ENCODE data around the gene CXCL17.

DNA sequence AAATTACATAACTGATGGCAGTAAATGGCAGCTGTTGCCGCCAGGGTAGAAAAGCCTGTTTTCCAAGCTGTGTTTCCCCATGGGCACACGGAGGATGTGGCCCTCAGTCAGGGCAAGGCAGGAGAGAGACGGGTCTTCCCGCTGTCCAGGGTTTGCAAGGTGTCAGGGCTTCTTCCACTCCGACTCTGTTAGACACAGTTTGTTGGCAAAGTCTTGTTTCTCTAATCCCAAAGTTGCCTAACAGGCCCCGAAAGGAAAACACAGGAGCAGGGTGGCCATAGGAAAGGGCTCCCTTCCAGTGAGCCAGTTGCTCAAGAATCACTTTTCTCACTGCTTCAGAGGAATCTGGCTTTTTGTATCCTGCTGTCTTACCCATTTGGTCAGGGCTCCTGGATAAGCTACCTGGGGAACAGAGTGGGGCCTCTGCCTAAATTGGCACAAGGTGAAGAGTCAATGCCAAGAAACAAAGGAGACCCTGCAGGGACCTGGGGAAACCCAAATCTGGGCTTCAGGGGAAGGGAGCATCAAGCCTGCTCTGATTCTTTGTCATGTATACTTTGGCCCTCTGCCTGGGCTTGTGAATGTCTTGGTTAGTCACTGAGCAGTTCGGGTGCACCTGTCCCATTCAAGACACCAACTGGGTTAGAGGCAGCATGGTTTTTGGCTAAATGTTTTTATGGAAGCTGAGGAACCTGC lies 29.0 kb upstream of the CXCL17 start:
- TF ChIP-seq POLR2AphosphoS5 (IDR thresholded peaks at IDR 0.05; ENCODE audit: low read depth, low read length) = no peak
- no peak for TF ChIP-seq POLR2A (IDR thresholded peaks at IDR 0.05; ENCODE audit: low read depth, low read length)
- no peak for TF ChIP-seq SPI1 (IDR thresholded peaks at IDR 0.05; ENCODE audit: low read depth, low read length)
- TF ChIP-seq TAF1 (IDR thresholded peaks at IDR 0.05; ENCODE audit: low read depth, low read length) = no peak
- no peak for TF ChIP-seq PAX5 (IDR thresholded peaks at IDR 0.05; ENCODE audit: insufficient read depth, low read length, severe bottlenecking)
- TF ChIP-seq POU2F2 (IDR thresholded peaks at IDR 0.05; ENCODE audit: low read depth, low read length) = no peak

Measured in GM12891 (cell line).